Measurements from ENCODE around the gene TMEM221. TPM values are rescaled to one million over a fixed set of nuclear protein-coding genes. Genes with fewer than 3 reads are reported as not detected.

The TMEM221 gene
- total RNA-seq, 4 donors from 2014 or later = 0.39 to 1.2 (median 0.68) TPM; not detected in 1

GRCh38 chr19:17491287-17491686 is 42.8 kb upstream of the TMEM221 start:
- WGBS = 74% methylated on average over 5 of the region's 5 CpGs

GRCh38 chr19:17490411-17490810 is 41.9 kb upstream of the TMEM221 start:
- Histone ChIP-seq H3K9me3 (no peaks in the 10 kb centered on the region), H3K36me3 (peaks cover 12% of the 10 kb centered on the region), H3K27me3 (no peaks in the 10 kb centered on the region), H3K27ac (no peak overlapping the region), H3K4me1 (peaks cover 32% of the 10 kb centered on the region), H3K4me3 (no peak overlapping the region)
- WGBS = 66% methylated on average over 4 of the region's 4 CpGs
- TF ChIP-seq POLR2A (IDR thresholded peaks at IDR 0.05) = no peak
- TF ChIP-seq CTCF (IDR thresholded peaks at IDR 0.05) = no peak
- no peak for TF ChIP-seq POLR2AphosphoS5 (IDR thresholded peaks at IDR 0.05)
- no peak for TF ChIP-seq EP300 (IDR thresholded peaks at IDR 0.05)
- no peak for DNase-seq (ENCODE audit: low spot score in 2 of 2)

More at GRCh38 chr19:17491287-17491686, 42.8 kb upstream of the TMEM221 start:
- no peak for TF ChIP-seq POLR2A (IDR thresholded peaks at IDR 0.05)
- TF ChIP-seq CTCF (IDR thresholded peaks at IDR 0.05) = no peak
- TF ChIP-seq EP300 (IDR thresholded peaks at IDR 0.05) = no peak
- TF ChIP-seq POLR2AphosphoS5 (IDR thresholded peaks at IDR 0.05) = no peak
- DNase-seq (ENCODE audit: low spot score in 2 of 2) = no peak
- Histone ChIP-seq H3K27me3 (no peaks in the 10 kb centered on the region), H3K9me3 (no peaks in the 10 kb centered on the region), H3K36me3 (peaks cover 12% of the 10 kb centered on the region), H3K4me3 (no peak overlapping the region), H3K4me1 (peaks cover 37% of the 10 kb centered on the region), H3K27ac (no peak overlapping the region)

- Histone ChIP-seq H3K9me3 (no peaks in the 10 kb centered on the region), H3K4me3 (no peak overlapping the region), H3K27ac (peak overlapping the region; percentile 2), H3K36me3 (peaks cover 12% of the 10 kb centered on the region), H3K4me1 (peaks cover 32% of the 10 kb centered on the region), H3K27me3 (no peaks in the 10 kb centered on the region)
- 77% methylated on average over 9 of the region's 9 CpGs for WGBS
- TF ChIP-seq EP300 (IDR thresholded peaks at IDR 0.05) (no peak), CTCF (IDR thresholded peaks at IDR 0.05) (no peak), POLR2A (IDR thresholded peaks at IDR 0.05) (no peak), POLR2AphosphoS5 (IDR thresholded peaks at IDR 0.05) (no peak)
- no peak for DNase-seq (ENCODE audit: low spot score in 2 of 2)
These were observed 41.0 kb upstream of the TMEM221 start for GRCh38 chr19:17489392-17490030.

- Histone ChIP-seq H3K27me3 (no peaks in the 10 kb centered on the region), H3K36me3 (peaks cover 12% of the 10 kb centered on the region), H3K27ac (peak overlapping the region; percentile 2), H3K4me3 (peak overlapping the region; percentile 35), H3K4me1 (peaks cover 32% of the 10 kb centered on the region), H3K9me3 (no peaks in the 10 kb centered on the region)
- peak in 1 of 2 donors; percentile 91 for DNase-seq (ENCODE audit: low spot score in 2 of 2)
- TF ChIP-seq POLR2A (IDR thresholded peaks at IDR 0.05) (no peak), CTCF (IDR thresholded peaks at IDR 0.05) (no peak), POLR2AphosphoS5 (IDR thresholded peaks at IDR 0.05) (no peak), EP300 (IDR thresholded peaks at IDR 0.05) (no peak)
- 61% methylated on average over 27 of the region's 31 CpGs for WGBS
These were observed 40.3 kb upstream of the TMEM221 start for GRCh38 chr19:17488593-17489391.

All from suprapubic skin (tissue), 4 donors.